Cardiac muscle cell (in vitro differentiated cells and primary cell): ENCODE measurements around the gene MCOLN1. TPM values are rescaled to one million over a fixed set of nuclear protein-coding genes. Genes with fewer than 3 reads are reported as not detected.

ENCODE experiments used
- DNase-seq, 2 donors: peaks; one replicate each; pipeline versions ENCODE4 v3.0.0 to v3.0.0-alpha.2; 2010 to 2017; ENCODE audit warnings: low read depth in 1 of 2, low spot score in 1 of 2
- H3K27ac ChIP-seq: fragments of 200-600 bp; sonication (generic); 2 replicates; pipeline ENCODE4 v1.5.1; 2016
- H3K27me3 ChIP-seq: fragments of 200-600 bp; sonication (generic); 2 replicates; pipeline ENCODE4 v1.6.0; 2016; ENCODE audit warnings: control low read depth
- H3K36me3 ChIP-seq: fragments of 200-600 bp; sonication (generic); 2 replicates; pipeline ENCODE4 v1.5.1; 2016; ENCODE audit warnings: control low read depth
- H3K4me1 ChIP-seq: fragments of 200-600 bp; sonication (generic); 2 replicates; pipeline ENCODE4 v1.8.1; 2017; ENCODE audit warnings: low read depth, mild to moderate bottlenecking, mixed run types
- H3K4me3 ChIP-seq: fragments of 200-600 bp; sonication (generic); 2 replicates; pipeline ENCODE4 v1.5.1; 2016; ENCODE audit warnings: mild to moderate bottlenecking
- H3K9me3 ChIP-seq: fragments of 200-600 bp; sonication (generic); 2 replicates; pipeline ENCODE4 v1.5.1; 2017; ENCODE audit warnings: low read depth, mild to moderate bottlenecking, control low read depth
- CTCF ChIP-seq: IDR thresholded peaks from 2 replicates; pipeline ENCODE4 v1.5.1; 2012; ENCODE audit warnings: low read depth, mild to moderate bottlenecking, low read length
- polyA plus RNA-seq: library from polyadenylated mRNA; unstranded; fragments of >200 nt; fragmentation: Nextera tagmentation; extraction: Ambion mirVana; gene quantifications from 2 replicates; pipeline ENCODE4 v1.2.1, GENCODE V29; 2016
- total RNA-seq: library from RNA; depleted of rRNA; stranded (reverse); fragments of >200 nt; gene quantifications from 2 replicates; pipeline ENCODE4 v1.2.3, GENCODE V29; 2016

Gene MCOLN1
- total and polyA plus RNA-seq, 2 experiments from 2014 or later, result 5.8 to 24.7 TPM

- H3K27me3 ChIP-seq, result no peaks in the 10 kb centered on the region
- TF ChIP-seq CTCF, result no peak
- peak overlapping the region; percentile 99 for H3K4me3 ChIP-seq
- no peaks in the 10 kb centered on the region for H3K4me1 ChIP-seq
- H3K9me3 ChIP-seq, result no peaks in the 10 kb centered on the region
- peaks cover 2% of the 10 kb centered on the region for H3K36me3 ChIP-seq
- peak overlapping the region; percentile 62 for H3K27ac ChIP-seq
- peak in 1 of 2 donors; percentile 43 for DNase-seq
Observed at GRCh38 chr19:7516333-7516732, 6.1 kb upstream of the MCOLN1 start.

- H3K27ac ChIP-seq, result peak overlapping the region; percentile 62
- no peak for TF ChIP-seq CTCF
- DNase-seq, result no peak
- H3K4me3 ChIP-seq, result peak overlapping the region; percentile 99
- H3K9me3 ChIP-seq, result no peaks in the 10 kb centered on the region
- peaks cover 2% of the 10 kb centered on the region for H3K36me3 ChIP-seq
- H3K27me3 ChIP-seq, result no peaks in the 10 kb centered on the region
- no peaks in the 10 kb centered on the region for H3K4me1 ChIP-seq
Observed at GRCh38 chr19:7516878-7517277, 5.5 kb upstream of the MCOLN1 start.

DNA sequence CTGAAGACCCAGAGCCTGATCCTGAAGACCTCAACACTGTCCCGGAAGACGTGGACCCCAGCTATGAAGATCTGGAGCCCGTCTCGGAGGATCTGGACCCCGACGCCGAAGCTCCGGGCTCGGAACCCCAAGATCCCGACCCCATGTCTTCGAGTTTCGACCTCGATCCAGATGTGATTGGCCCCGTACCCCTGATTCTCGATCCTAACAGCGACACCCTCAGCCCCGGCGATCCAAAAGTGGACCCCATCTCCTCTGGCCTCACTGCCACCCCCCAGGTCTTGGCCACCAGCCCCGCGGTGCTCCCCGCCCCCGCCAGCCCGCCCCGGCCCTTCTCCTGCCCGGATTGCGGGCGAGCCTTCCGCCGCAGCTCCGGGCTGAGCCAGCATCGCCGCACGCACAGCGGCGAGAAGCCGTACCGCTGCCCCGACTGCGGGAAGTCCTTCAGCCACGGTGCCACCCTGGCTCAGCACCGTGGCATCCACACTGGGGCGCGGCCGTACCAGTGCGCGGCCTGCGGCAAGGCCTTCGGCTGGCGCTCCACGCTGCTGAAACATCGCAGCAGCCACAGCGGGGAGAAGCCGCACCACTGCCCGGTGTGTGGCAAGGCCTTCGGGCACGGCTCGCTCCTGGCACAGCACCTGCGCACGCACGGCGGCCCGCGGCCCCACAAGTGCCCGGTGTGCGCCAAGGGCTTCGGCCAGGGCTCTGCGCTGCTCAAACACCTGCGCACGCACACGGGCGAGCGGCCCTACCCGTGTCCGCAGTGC, 2.9 kb upstream of the MCOLN1 start:
- no peak overlapping the region for H3K27ac ChIP-seq
- no peak for TF ChIP-seq CTCF
- no peak for DNase-seq
- peaks cover 2% of the 10 kb centered on the region for H3K36me3 ChIP-seq
- H3K4me1 ChIP-seq, result peaks cover 7% of the 10 kb centered on the region
- no peaks in the 10 kb centered on the region for H3K27me3 ChIP-seq
- H3K9me3 ChIP-seq, result no peaks in the 10 kb centered on the region
- no peak overlapping the region for H3K4me3 ChIP-seq

GRCh38 chr19:7520131-7521051, 2.0 kb upstream of the MCOLN1 start:
- Histone ChIP-seq H3K27ac (no peak overlapping the region), H3K36me3 (peaks cover 2% of the 10 kb centered on the region), H3K9me3 (no peaks in the 10 kb centered on the region), H3K4me1 (peaks cover 7% of the 10 kb centered on the region), H3K27me3 (no peaks in the 10 kb centered on the region), H3K4me3 (no peak overlapping the region)
- DNase-seq, result no peak
- no peak for TF ChIP-seq CTCF

DNA sequence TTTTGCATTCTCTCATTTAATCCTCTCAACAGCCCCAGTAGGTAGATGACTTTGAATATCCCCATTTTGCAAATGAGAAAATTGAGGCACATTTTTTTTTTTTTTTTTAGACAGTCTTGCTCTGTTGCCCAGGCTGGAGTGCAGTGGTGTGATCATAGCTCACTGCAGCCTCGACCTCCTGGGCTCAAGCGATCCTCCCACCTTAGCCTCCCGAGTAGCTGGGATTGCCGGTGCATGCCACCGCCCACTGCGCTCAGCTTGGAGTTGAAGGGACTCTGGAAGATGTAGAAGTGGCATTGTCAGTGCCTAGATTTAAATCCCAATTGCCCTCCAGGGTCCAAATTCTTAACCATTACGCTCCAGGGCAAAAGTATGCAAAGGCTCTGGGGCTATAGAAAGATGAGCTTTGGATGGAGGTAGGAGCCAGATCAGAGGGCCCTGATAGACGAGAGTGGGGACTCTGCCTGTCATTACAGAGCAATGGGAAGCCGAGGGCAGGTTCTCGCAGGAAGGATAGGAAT, 813 bp upstream of the MCOLN1 start:
- TF ChIP-seq CTCF, result no peak

More for the DNA sequence above, 813 bp upstream of the MCOLN1 start:
- Histone ChIP-seq H3K27ac (no peak overlapping the region), H3K27me3 (no peaks in the 10 kb centered on the region), H3K4me1 (peaks cover 7% of the 10 kb centered on the region), H3K4me3 (peak overlapping the region; percentile 87), H3K36me3 (peaks cover 2% of the 10 kb centered on the region), H3K9me3 (no peaks in the 10 kb centered on the region)
- no peak for DNase-seq
